Hematopoietic multipotent progenitor cell treated with erythropoietin and hydrocortisone succinate and interleukin-3 and kit ligand, for 15 days (in vitro differentiated cells): ENCODE measurements around the gene KAT8.

Experiments used
- DNase-seq: peaks from one replicate; pipeline ENCODE4 v3.0.0-alpha.2; 2015; ENCODE audit warnings: low spot score

KAT8 gene

DNA sequence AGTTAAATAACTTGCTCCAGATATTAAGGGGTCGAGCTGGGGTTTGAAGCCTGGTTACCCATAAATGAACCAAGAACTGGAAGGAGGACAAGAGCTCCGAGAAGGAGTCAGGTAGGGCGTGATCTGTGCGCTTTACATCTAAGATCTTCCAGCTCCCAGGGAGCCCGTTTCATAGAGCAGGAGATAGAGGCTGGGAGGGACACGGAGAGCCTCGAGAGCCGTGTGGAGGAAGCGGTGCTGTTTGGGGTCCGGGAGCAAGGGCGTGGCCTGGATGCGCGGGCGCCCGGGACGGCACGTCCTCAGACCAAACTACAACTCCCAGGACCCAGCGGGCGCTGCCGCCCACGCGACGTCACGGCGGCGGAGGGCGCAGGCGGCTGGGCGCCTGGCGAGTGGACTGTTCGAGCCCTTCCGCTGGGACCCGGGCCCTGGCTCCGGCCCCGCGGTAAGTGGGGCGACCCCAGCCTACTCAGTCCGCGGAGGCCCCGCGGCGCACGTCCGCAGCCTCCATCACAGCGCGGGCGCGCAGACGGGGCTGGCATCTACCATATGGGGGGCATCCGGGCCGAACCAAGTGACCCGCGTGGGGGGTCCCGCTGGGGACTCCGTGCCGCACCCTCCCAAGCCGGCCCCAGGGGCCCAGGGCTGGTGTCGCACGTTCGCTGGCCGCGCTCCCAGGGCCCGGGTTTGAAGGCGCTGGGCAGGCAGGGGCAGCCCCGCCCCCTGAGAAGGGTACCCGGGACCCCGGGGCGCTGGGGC is 9.2 kb upstream of the KAT8 start, which contains the start of gene BCKDK:
Gene BCKDK (plus strand): TSS at position 352 of the 759 bp plus-strand sequence. CDS start 838 bp downstream, outside the sequence.
- peak; percentile 72 for DNase-seq

DNA sequence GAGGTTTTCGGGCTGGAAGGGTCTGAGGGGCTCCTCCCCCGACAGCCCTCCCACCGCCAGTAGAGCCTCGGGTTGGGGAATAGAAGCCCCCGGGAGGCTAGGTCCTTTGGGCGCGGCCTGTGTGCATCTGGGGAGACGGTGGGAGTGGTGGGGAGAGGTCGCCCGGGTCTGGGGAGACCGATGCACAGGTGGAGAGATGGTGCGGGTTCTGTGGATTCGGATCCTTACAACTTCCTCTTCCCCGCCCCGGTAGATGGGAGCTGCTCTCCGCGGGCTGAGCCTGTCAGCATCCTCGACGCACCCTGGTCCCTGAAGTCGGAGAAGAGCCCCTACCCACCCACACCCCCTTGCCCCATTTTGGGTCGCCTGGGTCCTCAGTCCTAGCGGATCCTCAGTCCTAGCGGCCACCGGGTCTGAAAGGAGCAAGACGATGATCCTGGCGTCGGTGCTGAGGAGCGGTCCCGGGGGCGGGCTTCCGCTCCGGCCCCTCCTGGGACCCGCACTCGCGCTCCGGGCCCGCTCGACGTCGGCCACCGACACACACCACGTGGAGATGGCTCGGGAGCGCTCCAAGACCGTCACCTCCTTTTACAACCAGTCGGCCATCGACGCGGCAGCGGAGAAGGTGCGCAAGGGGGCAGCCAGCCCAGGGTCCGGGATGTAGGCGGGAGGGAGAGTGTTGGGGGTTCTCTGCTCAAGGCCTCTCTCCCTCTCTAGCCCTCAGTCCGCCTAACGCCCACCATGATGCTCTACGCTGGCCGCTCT is 8.5 kb upstream of the KAT8 start:
- no peak for DNase-seq

DNA sequence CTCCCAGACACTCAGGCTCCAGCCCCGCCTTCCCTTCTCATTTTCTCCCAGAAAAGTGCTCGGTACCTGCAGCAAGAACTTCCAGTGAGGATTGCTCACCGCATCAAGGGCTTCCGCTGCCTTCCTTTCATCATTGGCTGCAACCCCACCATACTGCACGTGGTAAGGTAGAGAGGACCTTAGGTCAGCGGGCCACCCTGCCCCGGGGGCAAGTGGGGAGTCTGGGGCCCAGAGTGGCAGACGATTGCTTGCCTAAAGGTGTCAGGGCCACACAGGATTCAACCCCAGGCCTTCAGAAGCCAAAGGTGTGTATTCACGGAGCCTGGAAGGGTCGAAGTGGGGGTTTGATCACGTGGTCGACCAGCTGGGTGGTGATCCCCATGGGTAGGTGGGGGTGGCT is 7.8 kb upstream of the KAT8 start:
- no peak for DNase-seq

DNA sequence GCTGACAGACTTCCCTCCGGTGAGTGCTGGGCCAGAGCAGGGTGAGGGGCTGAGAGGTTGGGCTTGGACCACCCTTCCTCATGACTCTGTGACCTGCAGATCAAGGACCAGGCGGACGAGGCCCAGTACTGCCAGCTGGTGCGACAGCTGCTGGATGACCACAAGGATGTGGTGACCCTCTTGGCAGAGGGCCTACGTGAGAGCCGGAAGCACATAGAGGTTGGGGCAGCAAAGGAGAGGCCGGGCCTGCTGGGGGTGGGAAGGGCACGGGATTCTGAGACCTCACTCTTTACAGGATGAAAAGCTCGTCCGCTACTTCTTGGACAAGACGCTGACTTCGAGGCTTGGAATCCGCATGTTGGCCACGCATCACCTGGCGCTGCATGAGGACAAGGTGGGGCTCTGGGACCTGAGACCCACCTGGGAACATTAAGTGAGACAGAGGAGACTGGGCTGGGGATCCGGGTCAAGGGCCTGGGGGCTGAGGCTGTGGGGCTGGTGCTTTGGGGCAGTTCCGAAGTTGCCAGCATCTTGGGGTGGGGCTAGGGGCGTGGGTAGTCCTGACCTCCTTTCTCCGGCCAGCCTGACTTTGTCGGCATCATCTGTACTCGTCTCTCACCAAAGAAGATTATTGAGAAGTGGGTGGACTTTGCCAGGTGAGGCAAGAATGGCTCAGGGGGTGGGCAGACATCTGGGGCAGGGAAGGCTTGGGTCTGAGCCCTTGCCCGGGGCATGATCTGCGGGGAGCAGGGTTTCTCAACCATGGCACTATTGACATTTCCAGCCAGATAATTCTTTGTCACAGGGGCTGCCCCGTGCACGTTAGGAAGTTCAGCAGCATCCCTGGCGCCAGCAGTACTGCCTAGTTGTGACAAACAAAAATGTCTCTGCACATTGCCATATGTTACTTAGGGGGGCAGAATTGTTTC is 7.1 kb upstream of the KAT8 start:
- DNase-seq: no peak

DNA sequence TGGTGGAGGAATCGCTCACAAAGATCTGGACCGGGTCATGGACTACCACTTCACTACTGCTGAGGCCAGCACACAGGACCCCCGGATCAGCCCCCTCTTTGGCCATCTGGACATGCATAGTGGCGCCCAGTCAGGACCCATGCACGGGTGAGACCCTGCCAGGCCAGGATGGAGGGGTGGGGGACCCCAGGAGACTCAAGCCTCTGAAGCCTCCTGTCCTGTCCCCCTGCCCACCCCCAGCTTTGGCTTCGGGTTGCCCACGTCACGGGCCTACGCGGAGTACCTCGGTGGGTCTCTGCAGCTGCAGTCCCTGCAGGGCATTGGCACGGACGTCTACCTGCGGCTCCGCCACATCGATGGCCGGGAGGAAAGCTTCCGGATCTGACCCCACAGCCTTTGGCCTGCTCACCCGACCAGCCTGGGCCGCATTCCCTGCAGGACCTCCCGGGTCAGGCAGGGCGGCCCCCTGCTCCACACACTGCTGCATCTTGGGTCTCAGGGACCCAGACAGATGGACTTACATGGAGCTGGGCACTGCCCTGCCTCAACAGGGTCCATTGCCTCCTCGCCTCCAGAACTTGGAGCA is 5.5 kb upstream of the KAT8 start:
- DNase-seq: no peak

DNA sequence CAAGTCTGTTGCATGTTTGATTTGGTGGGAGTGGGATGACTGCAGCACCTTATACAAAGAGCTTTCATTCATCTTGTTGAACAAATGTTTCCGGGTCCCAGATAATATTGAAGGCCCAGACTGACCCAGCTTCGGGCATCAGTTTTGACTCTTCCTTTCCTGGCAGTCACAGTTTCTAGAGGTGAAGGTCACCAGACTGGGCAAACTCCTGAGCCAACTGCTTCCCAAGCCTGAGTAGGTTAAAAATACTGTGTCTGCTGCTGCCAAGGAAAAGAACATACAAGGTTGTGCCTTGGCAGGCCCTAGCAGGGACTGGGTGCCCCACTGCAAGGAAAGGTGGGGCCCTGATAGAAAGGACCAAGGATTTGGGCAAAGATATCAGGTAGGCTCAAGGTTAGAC is 4.8 kb upstream of the KAT8 start:
- no peak for DNase-seq

DNA sequence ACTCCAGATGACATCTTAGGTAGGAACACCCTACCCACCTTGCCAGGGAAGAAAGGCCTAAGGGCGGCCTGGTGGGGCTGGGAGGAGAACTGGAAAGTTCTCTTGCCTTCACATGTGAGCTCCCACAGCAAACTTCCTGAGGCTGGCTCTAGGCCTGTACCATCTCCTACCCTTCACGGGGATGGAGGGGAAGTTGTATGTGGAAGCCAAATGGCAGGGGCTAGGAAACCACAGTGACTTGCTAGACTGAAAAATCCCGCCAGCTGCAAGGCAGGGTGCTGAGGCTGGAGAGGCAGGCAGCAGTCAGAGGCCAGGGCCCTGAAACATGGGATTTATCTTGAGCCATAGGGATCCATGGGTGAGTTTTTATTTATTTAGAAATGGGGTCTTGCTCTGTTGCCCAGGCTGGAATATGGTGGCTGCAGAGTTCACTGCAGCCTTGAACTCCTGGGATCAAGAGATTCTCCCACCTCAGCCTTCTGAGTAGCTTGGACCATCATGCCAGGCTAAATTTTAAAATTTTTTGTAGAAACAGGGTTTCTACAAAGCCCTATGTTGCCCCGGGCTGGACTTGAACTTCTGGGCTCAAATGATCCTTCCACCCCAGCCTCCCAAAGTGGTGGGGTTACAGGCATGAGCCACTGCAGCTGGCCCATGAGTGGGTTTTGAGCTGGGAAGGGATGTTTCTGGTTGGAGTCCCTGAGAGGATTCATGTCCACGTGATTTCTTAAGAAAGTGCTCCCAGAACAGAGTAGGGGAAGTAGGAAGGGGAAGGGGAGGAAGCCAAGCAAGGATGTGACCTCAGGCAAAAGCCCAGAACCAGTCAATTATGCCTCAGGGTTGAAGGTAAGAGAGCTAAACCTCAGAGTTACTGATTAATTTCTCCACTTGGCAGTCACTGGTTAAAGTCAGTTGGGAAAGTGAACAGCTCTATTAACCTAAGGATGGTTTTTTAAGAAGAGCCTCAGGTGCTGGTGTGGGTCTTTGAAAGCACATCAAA is 4.0 kb upstream of the KAT8 start:
- no peak for DNase-seq

DNA sequence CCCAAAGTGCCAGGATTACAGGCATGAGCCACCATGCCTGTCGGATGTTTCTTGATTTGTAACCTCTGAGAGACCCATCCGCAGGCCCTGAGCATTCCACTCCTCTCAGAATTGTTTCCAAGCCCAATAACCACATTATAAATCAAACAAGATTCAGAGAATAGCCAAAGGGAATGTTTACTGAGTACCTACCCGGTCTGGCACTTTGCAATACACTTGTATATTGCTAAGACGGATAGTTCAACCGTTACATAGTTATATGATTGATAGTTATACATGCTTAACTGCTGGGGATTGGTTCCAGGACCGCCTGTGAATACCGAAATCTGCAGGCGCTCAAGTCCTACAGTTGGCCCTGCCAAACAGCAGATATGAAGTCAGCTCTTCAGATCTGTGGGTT is 3.0 kb upstream of the KAT8 start:
- no peak for DNase-seq

DNA sequence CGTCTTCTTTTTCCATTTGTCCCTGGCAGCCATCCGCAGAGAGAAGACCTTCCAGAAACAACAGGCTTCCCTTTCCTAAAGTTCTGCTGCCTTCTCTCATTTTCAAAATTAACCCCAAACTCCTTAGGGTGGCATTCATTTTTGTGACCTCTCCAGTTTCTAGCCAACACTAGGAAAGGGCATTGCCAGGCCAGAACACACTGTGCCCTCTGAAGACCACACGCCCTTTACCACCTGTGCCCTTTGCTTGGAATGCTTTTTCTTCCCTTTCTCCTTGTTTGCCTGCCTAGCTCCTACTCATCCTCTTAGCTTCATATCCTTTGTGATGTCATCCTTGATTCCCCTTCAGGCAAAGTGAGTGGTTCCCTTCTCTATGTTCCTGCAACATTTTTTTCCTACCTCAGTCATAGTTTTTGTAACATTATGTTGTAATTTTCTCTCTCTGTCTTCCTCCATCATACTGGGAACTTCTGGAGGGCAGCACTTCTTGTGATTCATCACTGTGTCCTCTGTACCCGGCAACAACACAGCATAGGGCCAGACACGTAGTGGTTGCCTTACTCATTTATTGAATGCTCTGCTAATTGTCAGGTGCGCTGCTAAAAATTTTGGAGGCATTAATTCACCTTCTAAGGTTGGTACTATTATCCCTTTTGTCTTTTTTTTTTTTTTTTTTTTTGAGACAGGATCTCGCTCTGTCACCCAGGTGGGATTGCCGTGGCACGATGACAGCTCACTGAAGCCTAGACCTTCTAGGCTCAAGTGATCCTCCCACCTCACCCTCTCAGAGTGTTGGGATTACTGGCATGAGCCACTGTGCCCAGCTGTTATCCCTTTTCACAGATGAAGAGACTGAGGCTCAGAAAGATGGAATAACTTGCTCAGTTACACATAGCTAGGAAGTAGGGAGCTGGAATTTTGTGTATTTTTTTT is 1.0 kb downstream of the KAT8 start:
- DNase-seq: no peak

DNA sequence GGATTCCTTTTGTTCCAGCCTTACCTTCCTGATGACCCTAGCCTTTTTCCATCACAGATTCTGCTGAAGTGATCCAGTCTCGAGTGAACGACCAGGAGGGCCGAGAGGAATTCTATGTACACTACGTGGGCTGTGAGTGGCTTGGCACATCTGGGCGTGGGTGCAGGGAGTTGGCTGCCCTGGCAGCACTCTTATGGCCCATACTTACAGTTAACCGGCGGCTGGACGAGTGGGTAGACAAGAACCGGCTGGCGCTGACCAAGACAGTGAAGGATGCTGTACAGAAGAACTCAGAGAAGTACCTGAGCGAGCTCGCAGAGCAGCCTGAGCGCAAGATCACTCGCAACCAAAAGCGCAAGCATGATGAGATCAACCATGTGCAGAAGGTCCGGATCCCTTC is 2.7 kb downstream of the KAT8 start:
- no peak for DNase-seq

DNA sequence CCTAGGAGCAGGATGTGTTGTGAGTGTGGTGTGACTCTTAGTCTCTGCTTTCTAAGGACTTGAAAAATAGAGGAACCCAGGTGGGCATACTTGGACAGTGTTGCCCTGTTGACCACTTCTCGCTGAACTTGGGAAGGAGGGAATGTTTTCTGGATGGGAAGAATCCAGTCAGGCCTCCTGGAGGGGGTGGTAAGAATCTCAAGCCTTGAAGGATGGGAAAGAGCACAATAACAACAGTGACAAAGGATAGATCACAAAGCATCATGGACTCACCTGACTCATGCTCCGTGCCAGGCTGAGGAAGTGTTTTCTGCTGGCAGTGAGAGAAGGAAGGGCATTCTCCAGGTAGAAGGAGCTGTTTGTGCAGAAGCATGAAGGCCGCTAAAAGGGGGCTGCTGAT is 8.4 kb downstream of the KAT8 start:
- DNase-seq: no peak

DNA sequence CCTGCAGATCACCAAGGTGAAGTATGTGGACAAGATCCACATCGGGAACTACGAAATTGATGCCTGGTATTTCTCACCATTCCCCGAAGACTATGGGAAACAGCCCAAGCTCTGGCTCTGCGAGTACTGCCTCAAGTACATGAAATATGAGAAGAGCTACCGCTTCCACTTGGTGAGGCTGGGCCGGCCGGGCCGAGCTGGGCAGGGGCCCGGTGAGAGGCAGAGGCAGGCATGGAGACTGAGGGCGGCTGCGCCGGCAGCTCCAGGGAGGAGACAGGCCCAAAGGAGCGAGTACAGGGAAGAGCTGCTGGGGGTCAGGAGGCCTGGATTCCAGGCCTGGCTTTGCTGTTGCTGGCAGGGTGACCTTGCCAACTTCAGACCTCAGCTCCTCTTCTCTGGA is 9.7 kb downstream of the KAT8 start:
- DNase-seq: no peak

DNA sequence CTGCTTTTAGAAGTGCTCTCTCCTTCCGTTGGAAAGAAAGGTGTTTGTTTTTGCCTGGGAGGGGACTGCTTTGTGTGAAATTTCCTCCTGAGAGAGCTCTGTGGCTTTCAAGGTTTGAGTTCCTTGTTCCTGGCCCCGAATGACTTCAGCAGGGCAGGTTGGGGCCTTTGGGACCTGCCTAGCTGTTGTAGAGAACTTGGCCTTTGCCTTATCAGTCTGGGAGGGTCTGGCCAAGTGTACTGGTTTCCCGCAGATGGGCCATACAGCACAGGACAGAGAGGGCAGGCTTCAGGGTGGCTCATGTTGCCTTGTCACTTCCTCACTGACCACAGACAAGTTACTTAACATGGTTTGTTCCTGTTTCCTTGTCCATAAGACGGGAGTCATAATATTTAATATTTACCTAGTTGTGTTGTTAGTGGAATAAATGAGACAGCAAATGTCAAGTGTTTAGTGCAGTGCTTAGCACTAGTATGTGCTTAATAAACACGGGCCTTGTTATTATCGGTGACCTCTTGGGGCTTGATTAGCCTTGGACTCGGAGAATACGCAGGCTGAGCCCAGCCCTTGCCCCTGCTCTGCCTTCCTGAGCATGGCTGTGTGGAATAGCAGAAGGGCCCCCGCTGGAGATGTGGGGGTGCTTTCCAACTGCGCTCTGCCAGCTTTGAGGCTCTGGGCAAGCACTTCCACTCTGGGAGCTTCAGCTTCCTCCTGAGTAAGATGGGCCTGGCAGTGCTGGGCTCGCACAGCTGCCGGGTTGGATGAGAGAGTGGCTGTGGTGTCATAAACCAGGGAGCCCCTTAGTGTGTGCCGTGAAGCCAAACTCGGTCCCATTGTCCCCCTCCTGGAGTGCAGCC is 11.5 kb downstream of the KAT8 start:
- peak; percentile 34 for DNase-seq

DNA sequence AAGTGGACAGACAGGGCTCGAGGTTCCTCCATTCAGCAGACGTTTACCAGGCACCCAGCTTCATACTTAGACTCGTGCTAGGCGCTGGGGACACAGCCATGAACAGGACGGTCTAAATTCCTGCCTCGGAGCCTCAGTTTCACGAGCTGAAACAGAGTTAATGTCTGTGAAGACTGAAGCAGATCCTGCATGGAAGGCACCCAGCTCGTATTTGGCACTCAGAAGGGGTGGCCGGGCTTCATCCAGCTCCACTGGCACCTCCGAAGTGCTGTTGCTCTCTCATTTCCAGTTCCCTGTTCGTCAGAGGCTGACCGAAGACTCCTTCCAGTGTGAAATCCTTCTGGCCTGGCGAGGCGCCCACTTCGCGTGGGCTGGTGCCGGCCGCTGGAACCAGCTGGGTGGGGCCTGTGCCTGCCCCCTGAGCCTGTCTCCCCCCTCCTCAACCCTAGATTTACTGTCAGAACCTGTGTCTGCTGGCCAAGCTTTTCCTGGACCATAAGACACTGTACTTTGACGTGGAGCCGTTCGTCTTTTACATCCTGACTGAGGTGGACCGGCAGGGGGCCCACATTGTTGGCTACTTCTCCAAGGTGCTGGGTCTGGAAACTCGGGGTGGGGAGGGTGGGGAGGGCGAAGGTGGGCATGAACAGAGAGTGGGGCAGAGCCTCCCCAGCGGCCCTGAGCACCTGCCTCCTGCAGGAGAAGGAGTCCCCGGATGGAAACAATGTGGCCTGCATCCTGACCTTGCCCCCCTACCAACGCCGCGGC is 12.3 kb downstream of the KAT8 start:
- no peak for DNase-seq

DNA sequence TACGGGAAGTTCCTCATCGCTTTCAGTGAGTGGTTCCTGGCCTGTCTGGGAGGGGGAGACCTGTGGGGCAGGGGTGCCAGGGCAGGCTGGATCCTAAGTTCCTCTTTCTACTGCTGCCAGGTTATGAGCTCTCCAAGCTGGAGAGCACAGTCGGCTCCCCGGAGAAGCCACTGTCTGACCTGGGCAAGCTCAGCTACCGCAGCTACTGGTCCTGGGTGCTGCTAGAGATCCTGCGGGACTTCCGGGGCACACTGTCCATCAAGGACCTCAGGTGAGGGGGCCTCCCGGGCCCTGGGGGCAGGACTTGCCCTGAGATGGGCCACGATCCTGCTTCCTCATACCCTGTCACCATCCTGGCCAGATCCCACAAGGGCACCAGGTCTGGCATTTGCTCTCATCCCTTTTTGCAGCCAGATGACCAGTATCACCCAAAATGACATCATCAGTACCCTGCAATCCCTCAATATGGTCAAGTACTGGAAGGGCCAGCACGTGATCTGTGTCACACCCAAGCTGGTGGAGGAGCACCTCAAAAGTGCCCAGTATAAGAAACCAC is 12.9 kb downstream of the KAT8 start:
- DNase-seq: no peak

DNA sequence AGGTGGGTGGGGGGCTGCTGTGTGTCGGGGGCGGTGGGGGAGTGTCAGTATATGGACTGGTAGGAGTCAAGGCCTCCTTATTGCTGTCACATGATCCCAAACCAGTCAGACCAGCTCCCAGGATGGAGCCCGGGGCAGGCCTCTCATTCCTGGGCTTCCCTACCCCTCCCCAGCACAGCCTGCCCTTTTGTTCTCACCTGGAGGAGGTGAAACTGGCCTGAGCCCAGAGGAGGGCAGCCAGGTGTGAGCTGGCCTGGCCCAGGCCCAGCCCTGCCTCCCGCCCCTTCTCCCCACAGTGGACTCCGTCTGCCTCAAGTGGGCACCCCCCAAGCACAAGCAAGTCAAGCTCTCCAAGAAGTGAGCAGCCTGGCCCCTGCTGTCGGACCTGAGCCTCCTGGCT is 13.4 kb downstream of the KAT8 start:
- DNase-seq: no peak

DNA sequence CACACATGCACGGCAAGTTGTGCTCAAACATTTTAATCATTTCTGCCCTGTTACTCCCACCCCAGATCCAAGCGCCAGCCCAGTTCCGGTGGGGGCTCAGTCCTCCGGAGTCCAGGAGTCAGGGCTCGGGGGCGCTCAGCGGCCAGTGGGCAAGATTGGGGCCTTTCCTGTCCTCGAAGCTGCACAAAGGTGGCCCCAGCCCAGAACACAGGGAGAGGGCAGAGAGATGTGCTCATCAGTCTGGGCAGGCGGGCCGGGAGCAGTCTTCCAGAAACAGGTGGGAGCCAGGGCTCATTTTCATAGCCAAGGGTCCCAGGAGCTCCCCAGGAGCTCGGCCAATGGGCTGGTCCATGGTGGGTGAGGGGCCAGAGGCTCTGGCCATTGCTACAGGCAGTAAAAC is 14.0 kb downstream of the KAT8 start:
- DNase-seq: no peak

DNA sequence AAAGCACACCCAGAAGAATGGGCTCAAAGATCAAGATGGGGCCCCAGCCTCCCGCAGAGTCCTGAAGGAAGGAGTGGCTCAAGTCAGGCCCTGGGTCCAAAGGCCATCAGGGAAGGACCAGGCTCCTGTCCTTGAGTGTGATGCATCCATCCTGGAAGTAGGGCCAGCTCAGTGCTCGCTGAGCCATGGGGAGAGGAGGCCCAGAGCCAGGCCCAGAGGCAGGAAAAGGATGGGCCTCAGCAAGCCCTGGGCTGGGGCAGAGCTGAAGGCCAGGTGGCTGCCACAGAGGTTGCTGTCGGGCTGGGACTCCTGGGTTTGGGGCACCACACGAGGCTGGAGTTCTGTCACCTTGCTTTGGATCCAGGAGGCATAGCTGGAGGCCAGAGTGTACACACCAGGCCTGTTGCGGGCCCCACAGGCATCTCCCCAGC is 14.4 kb downstream of the KAT8 start:
- no peak for DNase-seq
